Neural progenitor cell (in vitro differentiated cells): ENCODE data around the gene ATP7B. TPM values are rescaled to one million over a fixed set of nuclear protein-coding genes. Genes with fewer than 3 reads are reported as not detected.

Source experiments
- DNase-seq: peaks from one replicate; pipeline ENCODE4 v3.0.0-alpha.2; 2016; ENCODE audit warnings: low spot score
- H2AFZ ChIP-seq: fragments of 200-600 bp; sonication (generic); replicated peaks from 2 replicates; pipeline ENCODE4 v1.6.1; 2016; ENCODE audit warnings: antibody characterized with exemption
- H3F3A ChIP-seq: fragments of 200-600 bp; sonication (generic); 2 replicates; pipeline ENCODE4 v1.6.1; 2016; ENCODE audit warnings: antibody characterized with exemption, low read depth
- H3K27ac ChIP-seq: fragments of 200-600 bp; sonication (generic); 2 replicates; pipeline ENCODE4 v1.5.1; 2016; ENCODE audit warnings: mild to moderate bottlenecking
- H3K27me3 ChIP-seq: fragments of 200-600 bp; sonication (generic); 2 replicates; pipeline ENCODE4 v1.6.1; 2016; ENCODE audit warnings: mild to moderate bottlenecking, moderate library complexity
- H3K36me3 ChIP-seq: fragments of 200-600 bp; sonication (generic); 2 replicates; pipeline ENCODE4 v1.5.1; 2016
- H3K4me1 ChIP-seq: fragments of 200-600 bp; sonication (generic); 2 replicates; pipeline ENCODE4 v1.6.1; 2016; ENCODE audit warnings: mixed run types
- H3K4me2 ChIP-seq: fragments of 200-600 bp; sonication (generic); 2 replicates; pipeline ENCODE4 v1.6.1; 2016
- H3K4me3 ChIP-seq: fragments of 200-600 bp; sonication (generic); 2 replicates; pipeline ENCODE4 v1.5.1; 2016
- H3K79me2 ChIP-seq: fragments of 200-600 bp; sonication (generic); 2 replicates; pipeline ENCODE4 v1.6.1; 2016; ENCODE audit warnings: low read depth
- H3K9ac ChIP-seq: fragments of 200-600 bp; sonication (generic); 2 replicates; pipeline ENCODE4 v1.6.1; 2016
- H3K9me3 ChIP-seq: fragments of 200-600 bp; sonication (generic); 2 replicates; pipeline ENCODE4 v1.5.1; 2016; ENCODE audit warnings: low read depth
- H4K20me1 ChIP-seq: fragments of 200-600 bp; sonication (generic); 2 replicates; pipeline ENCODE4 v1.6.1; 2016; ENCODE audit warnings: low read depth
- H3K27ac Mint-ChIP-seq: 3 replicates; pipeline ENCODE4 v1.8.0; 2021; ENCODE audit warnings: mixed read lengths
- H3K27me3 Mint-ChIP-seq: 2 replicates; pipeline ENCODE4 v1.8.0; 2022; ENCODE audit warnings: low read depth, mild to moderate bottlenecking, inconsistent platforms, moderate library complexity, mixed read lengths; ENCODE audit not compliant: insufficient read depth
- H3K36me3 Mint-ChIP-seq: 3 replicates; pipeline ENCODE4 v1.8.0; 2021; ENCODE audit warnings: mixed read lengths
- H3K4me1 Mint-ChIP-seq: 3 replicates; pipeline ENCODE4 v1.8.0; 2021; ENCODE audit warnings: mixed read lengths
- H3K4me3 Mint-ChIP-seq: 3 replicates; pipeline ENCODE4 v1.8.0; 2021; ENCODE audit warnings: mild to moderate bottlenecking, moderate library complexity, mixed read lengths
- H3K9me3 Mint-ChIP-seq: 3 replicates; pipeline ENCODE4 v1.8.0; 2020; ENCODE audit warnings: mixed read lengths
- EZH2 ChIP-seq: fragments of 200-600 bp; sonication (generic); IDR thresholded peaks from 2 replicates; pipeline ENCODE4 v1.6.1; 2017; ENCODE audit warnings: antibody characterized with exemption, mild to moderate bottlenecking, moderate library complexity
- EZH2phosphoT487 ChIP-seq: fragments of 200-600 bp; sonication (generic); IDR thresholded peaks from 2 replicates; pipeline ENCODE4 v1.6.1; 2017; ENCODE audit warnings: antibody characterized with exemption
- total RNA-seq: library from RNA; depleted of rRNA; stranded (reverse); fragments of >200 nt; gene quantifications from 2 replicates; pipeline ENCODE4 v1.2.3, GENCODE V29; 2015; ENCODE audit warnings: low replicate concordance
- TF ChIP-seq, protein P1 (sequence below): fragments of 200-600 bp; sonication (generic); IDR thresholded peaks from 2 replicates; pipeline ENCODE4 v1.5.1; 2017; ENCODE audit warnings: antibody characterized with exemption, mild to moderate bottlenecking

Gene ATP7B
- total RNA-seq, 1 donor from 2014 or later = 8.2 TPM

DNA sequence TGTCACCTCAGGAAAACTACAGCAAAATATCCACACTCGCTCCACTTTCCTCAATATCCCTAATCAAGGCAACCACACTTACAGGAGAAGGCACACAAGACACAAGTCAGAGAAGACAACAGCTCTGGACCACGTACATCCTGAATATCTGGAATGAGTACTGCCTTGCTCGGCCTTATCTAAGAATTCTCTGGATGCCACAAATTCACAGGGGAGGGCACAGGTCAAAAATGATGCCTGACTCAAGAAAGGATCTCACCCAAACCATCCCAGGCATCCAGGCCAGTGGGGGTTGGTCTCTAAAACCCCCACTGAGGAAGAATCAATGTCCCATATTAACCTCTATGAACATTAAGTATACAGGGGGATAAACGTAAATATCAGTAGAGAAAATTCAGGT lies 29.9 kb downstream of the ATP7B start:
- Mint-ChIP-seq H3K27me3 (no peaks in the 10 kb centered on the region), H3K9me3 (peaks cover 19% of the 10 kb centered on the region), H3K4me3 (no peak overlapping the region), H3K36me3 (peaks cover 4% of the 10 kb centered on the region), H3K27ac (no peak overlapping the region), H3K4me1 (peaks cover 4% of the 10 kb centered on the region)
- no peaks in the 10 kb centered on the region for H3K79me2 ChIP-seq
- no peaks in the 10 kb centered on the region for H3K27me3 ChIP-seq
- no peak overlapping the region for H3K4me2 ChIP-seq
- H3K4me1 ChIP-seq = peaks cover 8% of the 10 kb centered on the region
- H3F3A ChIP-seq = no peaks in the 10 kb centered on the region
- H3K36me3 ChIP-seq = no peaks in the 10 kb centered on the region
- H3K4me3 ChIP-seq = no peak overlapping the region
- no peak for DNase-seq
- no peaks in the 10 kb centered on the region for H3K9me3 ChIP-seq
- H3K9ac ChIP-seq = no peak overlapping the region
- no peak overlapping the region for H3K27ac ChIP-seq
- no peaks in the 10 kb centered on the region for H4K20me1 ChIP-seq
- TF ChIP-seq, protein P1, sequence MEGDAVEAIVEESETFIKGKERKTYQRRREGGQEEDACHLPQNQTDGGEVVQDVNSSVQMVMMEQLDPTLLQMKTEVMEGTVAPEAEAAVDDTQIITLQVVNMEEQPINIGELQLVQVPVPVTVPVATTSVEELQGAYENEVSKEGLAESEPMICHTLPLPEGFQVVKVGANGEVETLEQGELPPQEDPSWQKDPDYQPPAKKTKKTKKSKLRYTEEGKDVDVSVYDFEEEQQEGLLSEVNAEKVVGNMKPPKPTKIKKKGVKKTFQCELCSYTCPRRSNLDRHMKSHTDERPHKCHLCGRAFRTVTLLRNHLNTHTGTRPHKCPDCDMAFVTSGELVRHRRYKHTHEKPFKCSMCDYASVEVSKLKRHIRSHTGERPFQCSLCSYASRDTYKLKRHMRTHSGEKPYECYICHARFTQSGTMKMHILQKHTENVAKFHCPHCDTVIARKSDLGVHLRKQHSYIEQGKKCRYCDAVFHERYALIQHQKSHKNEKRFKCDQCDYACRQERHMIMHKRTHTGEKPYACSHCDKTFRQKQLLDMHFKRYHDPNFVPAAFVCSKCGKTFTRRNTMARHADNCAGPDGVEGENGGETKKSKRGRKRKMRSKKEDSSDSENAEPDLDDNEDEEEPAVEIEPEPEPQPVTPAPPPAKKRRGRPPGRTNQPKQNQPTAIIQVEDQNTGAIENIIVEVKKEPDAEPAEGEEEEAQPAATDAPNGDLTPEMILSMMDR = no peak
- TF ChIP-seq EZH2phosphoT487 (no peak), EZH2 (no peak)
- H2AFZ ChIP-seq = no peak overlapping the region

DNA sequence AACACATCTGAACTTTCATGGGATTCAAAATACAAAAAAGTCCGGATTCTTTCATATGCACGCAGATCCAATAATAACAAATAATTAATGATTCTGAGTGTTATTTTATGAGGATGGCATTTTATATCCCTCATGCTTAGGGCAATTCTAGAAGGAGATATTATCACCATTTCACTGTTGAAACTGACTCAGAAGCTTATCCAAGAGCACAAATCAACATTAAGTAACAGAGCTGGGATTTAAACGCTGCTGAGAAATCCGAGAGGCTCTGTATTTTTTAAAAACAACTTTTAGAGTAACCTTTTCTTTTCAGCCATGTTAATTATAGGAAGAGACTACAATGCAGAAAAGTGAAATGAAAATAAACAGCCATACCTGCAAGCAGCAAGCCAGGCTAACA lies 30.3 kb downstream of the ATP7B start:
- TF ChIP-seq EZH2phosphoT487 (no peak), EZH2 (no peak)
- TF ChIP-seq, protein P1 = no peak
- no peaks in the 10 kb centered on the region for H3K27me3 Mint-ChIP-seq
- Histone ChIP-seq H4K20me1 (no peaks in the 10 kb centered on the region), H3K4me2 (no peak overlapping the region), H2AFZ (no peak overlapping the region), H3K79me2 (no peaks in the 10 kb centered on the region), H3F3A (no peaks in the 10 kb centered on the region), H3K4me3 (no peak overlapping the region), H3K27me3 (no peaks in the 10 kb centered on the region), H3K27ac (no peak overlapping the region), H3K36me3 (no peaks in the 10 kb centered on the region), H3K9me3 (no peaks in the 10 kb centered on the region), H3K4me1 (peaks cover 8% of the 10 kb centered on the region), H3K9ac (no peak overlapping the region)
- H3K36me3 Mint-ChIP-seq = peaks cover 2% of the 10 kb centered on the region
- H3K4me3 Mint-ChIP-seq = no peak overlapping the region
- peaks cover 4% of the 10 kb centered on the region for H3K4me1 Mint-ChIP-seq
- no peak overlapping the region for H3K27ac Mint-ChIP-seq
- peaks cover 17% of the 10 kb centered on the region for H3K9me3 Mint-ChIP-seq
- DNase-seq = no peak

DNA sequence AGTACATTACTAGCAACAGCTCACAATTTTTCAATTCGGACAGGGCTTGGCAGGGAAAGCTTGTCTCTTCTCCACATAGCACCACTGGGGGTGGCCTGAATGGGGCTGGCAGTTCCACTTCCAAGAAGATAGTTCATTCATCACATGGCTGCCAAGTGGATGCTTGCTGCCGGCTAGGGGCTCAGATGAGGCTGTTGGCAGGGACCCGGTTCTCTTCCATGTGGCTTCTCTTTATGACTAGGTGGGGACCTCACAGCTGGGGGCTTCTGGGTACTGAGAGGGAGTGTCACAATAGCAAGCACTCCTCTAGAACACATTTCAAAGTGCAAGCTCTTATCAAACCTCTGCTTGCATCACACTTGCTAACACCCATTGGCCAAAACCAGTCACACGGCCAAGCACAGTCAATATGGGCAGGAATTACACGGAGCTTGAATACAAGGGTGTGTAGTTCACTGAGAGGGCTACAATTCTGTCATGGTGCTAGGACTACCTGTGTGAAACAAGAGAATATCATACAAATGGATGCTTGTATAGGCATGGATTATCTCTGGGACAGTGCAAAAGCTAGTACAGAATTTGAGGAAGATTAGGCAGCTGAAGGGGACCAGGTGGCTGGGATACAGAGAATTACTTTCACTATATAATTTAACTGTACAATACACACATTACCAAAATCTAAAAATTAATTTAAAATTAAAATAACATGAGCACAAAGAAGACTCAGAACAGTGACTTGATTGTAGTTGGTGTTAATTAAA lies 32.3 kb downstream of the ATP7B start:
- Mint-ChIP-seq H3K27me3 (no peaks in the 10 kb centered on the region), H3K4me3 (no peak overlapping the region), H3K27ac (no peak overlapping the region), H3K9me3 (no peaks in the 10 kb centered on the region), H3K36me3 (no peaks in the 10 kb centered on the region), H3K4me1 (peaks cover 4% of the 10 kb centered on the region)
- H3K27ac ChIP-seq = no peak overlapping the region
- H3K27me3 ChIP-seq = no peaks in the 10 kb centered on the region
- no peak overlapping the region for H3K9ac ChIP-seq
- H3K36me3 ChIP-seq = no peaks in the 10 kb centered on the region
- H4K20me1 ChIP-seq = no peaks in the 10 kb centered on the region
- H3K4me1 ChIP-seq = peaks cover 8% of the 10 kb centered on the region
- H3K4me3 ChIP-seq = no peak overlapping the region
- TF ChIP-seq EZH2 = no peak
- no peak for TF ChIP-seq EZH2phosphoT487
- TF ChIP-seq, protein P1 = no peak
- no peak overlapping the region for H3K4me2 ChIP-seq
- H3F3A ChIP-seq = no peaks in the 10 kb centered on the region
- no peaks in the 10 kb centered on the region for H3K79me2 ChIP-seq
- DNase-seq = no peak
- H3K9me3 ChIP-seq = no peaks in the 10 kb centered on the region
- H2AFZ ChIP-seq = no peak overlapping the region
